Activated CD4-positive, alpha-beta T cell treated with anti-CD3 and anti-CD28 coated beads for 24 hours (primary cell): ENCODE results near the gene TMEM269.

Experiments used
- DNase-seq, 2 donors: peaks; one replicate each; pipeline ENCODE4 v3.0.0-alpha.2; 2020; ENCODE audit warnings: low read depth in 2 of 2

The TMEM269 gene

DNA sequence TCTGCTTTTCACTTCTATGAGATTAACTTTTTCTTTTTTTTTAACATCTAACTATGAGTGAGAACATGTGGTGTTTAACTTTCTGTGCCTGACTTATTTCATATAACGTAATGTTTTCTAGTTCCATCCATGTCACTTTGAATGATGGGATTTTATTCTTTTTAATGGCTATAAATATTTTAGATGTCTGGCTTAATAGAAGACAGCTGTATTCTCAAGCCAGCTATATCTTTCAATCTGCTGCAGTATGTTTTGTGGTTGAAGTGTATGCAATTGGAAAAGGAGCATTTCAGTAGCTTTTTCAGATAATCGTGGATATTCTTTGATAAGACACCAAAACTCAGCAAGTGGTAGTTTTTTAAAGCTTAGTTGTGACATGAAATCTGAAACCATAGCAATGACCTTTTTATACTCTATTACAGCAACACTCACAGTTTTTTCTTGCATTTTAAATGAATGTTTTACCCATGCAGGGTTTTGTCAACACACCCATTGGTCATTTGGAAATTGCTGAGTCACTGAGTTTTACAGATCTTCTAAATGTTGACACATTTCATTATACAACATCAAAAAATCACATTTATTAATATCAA, 38.1 kb downstream of the TMEM269 start:
- no peak for DNase-seq

DNA sequence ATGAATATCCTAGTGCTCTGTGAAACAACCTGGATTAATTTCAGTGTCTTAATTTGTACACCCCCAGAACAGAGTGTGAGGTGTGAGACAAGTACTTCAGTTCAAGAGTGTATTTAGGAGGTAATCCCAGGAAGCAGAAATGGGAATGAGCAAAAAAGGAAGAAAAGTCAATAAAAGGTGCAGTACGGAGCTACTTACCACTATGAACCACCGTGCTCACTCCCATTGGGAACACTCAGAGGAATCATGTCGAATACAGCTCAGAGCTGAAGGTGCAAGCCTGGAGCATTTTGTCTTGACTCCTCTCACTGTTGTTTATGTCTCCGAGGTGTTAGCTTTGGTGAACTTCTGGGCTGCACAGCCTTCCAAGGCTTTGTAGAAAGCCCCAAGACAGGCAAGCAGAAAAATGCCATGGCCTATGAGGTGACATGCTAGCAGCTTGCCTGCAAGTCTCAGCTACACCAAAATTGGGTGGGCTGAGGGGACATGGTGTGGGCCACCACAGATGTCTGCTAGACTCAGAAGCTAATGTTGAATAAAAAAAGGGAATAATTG, 39.8 kb downstream of the TMEM269 start:
- DNase-seq = no peak

DNA sequence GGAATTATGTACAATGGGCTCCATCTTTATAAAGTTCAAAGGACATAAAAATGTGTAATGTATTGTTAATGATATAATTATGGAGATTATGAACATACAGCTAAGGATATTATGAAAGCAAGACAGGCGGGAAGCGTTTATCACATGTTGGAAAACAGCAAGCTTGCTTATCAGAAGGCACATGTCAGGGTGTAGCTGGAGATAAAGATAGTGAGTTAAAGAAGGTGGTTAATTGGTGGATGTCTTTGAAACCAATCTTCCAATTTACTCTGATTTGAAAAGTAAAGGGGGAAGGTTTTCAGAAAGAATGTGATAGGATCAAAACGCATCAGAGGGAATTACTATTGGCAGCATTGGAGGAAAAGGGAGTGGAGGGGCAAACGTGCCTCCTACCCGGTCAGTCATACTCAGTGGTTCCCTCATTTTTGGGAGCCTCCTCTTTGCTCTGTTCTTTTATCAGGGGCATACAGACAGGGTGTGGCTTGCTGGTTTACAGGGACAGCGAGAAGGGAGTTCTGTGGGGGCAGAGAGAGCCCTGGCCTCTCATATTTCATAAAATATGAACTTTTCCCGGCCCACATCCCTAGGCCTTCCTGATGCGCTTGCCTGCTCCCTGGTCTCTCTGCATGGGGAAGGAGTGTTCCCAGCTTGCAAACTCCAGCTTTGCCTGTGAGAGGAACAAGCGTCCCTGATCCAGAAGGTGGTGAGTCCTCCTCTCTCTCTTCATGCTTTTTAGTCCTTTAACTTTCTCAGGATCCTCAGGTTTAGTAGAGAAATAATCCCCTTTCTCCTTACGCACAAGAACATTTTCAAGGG, 40.5 kb downstream of the TMEM269 start:
- DNase-seq = no peak

DNA sequence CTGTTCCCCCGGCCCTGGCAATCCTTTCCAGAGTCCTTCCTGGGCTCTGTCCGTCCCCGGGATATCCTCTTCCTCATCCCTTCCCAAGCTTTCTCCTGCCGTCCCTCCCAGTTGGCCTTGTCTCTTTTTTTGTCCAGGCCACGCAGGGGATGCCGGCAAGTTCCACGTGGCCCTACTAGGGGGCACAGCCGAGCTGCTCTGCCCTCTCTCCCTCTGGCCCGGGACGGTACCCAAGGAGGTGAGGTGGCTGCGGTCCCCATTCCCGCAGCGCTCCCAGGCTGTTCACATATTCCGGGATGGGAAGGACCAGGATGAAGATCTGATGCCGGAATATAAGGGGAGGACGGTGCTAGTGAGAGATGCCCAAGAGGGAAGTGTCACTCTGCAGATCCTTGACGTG, 45.8 kb downstream of the TMEM269 start:
- DNase-seq = no peak

DNA sequence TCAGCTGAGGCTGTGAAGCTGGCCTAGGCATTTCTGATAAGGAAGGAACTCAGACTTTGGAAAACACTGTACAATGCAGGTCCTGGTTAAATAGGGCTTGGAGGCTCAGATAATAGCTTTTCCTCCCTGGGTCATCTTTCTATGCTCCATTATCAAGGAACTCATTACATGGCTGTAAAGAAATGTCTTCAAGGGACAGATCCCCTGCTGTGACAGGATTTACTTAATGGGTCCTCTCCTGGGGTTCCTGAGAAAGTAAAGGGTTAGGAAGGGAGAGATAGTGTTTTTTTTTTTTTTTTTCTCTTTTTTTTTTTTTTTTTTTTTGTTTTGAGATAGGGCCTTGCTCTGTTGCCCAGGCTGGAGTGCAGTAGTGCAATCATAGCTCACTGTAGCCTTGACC, 46.5 kb downstream of the TMEM269 start:
- no peak for DNase-seq

DNA sequence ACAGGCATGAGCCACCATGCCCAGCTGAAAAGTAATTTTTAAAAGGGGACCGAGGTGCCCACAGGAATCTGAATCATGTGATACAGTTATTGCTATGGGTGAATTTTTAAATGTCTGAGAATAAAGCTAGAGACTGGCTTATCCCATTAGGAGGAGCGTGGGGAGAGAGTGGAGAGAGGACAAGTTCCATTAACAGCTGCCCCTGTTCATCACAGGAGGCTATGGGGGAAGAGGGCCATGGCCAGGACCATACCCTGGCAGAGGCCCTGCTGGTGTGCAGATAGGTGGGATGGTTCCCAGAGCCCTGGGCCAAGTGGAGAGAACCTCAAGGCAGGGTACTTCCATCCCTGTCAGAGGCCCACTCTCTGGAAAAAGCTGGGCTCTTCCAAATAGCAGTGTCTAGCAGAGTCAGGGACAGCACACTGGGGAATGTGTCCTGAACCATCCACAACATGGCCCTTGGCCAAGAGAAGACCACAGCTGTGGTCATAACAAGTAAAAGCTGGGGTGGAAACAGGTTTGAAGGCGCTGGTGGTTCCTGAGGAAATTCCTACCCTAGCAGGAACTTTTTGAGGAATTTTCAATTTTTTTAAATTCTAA, 48.0 kb downstream of the TMEM269 start:
- DNase-seq = no peak

DNA sequence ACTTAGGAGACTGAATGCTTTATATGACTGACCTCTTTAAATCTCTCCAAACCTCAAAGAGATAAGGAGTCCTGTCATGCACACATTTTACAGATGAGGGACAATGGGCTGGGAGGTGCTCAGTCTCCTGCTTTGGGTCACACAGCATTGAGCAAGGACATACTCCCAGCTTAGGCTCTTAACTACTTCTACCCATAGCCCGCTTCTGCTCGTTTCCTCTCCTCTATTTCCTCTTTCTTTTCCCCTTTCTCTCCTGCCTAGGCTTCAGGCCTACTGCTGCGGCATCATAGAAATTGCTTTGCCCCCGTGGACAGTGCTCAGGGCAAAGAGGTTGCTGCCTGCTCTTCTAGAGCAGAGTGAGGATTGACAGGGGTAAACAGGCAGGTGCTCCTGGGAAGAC, 49.2 kb downstream of the TMEM269 start:
- no peak for DNase-seq

DNA sequence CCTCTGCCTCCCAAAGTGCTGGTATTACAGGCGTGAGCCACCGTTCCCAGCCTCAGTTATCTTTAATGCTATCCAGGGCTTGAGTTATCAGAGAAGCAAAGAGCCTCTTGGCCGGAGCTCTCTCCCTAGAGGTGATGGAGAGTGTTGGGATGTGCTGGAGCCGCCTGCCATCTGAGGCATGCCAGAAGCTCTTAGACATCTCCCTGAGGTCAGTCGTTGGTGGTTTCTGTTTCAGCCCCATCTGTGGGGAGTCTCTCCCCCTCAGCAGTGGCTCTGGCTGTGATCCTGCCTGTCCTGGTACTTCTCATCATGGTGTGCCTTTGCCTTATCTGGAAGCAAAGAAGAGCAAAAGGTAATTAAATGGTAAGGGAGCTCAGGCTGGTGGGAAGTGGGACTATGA, 50.0 kb downstream of the TMEM269 start:
- DNase-seq = no peak

DNA sequence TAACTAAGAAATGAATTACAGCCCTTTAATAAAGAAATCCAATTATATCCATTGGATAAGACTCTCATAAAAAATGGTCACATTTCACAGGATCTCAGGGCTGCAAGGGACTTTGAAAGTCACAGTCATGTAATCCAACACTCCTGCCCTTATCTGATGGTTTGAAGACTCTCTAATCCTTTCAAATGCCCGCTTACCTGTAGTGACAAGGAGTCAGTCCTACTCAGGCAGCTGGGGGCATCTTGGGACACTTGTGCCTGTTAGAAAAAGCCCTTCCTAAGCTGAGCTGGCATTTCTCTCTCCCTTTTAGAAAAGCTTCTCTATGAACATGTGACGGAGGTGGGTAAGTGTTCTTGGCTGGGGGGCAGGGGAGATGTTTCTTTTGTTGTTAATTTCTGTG, 50.6 kb downstream of the TMEM269 start:
- DNase-seq = no peak

DNA sequence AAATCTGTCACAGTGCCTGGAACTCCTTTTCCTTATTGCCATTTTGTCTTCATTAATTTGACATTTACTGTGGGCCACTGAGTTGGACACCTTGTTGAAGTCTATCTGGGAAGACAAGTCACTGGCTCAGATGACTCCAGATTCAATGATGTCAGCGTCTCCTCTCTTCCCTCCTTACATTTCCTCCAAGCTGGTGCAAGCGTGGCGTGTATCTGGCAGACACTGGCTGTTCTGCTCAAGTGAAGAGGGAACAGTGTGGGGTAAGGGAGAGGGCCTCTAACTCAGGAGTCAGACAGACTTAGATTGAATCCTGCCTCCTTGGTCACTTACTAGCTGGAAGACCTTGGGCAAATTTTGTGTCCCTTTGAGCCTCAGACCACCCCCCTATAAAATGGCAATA, 52.9 kb downstream of the TMEM269 start:
- no peak for DNase-seq

DNA sequence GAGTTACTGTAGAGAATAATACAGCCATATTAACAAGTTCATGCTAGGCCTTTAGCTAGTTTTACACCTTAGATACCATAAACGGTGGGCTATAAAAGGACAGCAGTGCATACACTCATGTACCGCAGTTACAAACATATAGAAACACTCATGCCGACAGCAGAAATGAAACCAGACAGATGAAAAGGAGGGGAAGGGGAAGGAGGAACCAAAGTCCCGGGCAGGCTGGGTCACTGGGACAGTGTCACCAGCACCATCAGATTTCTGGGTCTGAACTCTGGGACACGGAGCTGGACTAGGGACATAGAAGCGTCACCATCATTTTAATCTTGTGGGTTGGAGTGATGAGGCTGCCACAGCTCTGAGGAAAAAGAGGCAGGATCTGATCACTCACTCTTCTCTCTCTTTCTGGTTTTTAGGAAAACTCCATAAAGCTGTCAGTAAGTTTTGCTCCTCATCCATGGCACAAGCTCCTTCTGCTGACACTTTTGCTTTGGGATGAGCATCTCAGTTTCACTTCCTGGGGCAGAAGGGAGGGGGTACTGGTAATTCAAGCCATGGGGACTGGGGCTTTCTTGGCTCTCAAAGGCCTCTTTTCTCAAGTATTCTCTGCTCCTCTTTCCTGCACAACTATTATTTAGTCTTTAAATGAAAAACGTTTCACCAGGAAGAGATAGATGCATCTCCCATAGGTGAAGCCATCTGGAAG, 53.8 kb downstream of the TMEM269 start:
- DNase-seq = no peak

DNA sequence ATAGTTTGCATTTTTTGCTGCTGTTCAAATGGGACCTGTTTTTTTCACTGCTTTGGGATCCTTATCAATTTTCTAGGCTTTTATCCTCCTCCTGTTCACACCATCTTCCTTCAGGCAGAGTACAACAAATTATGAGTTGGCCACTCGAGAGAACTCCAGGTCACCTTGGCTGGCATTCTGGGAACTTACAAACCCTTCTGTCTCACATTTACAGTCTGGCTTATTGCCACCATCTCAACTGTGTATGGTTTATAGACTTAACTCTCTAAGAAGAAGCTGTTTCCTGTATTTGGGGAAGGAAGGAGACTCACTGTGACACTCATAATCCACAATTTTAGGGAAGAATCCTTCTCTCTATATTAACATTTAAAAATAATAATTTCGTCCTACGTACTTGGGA, 56.2 kb downstream of the TMEM269 start:
- DNase-seq = no peak

DNA sequence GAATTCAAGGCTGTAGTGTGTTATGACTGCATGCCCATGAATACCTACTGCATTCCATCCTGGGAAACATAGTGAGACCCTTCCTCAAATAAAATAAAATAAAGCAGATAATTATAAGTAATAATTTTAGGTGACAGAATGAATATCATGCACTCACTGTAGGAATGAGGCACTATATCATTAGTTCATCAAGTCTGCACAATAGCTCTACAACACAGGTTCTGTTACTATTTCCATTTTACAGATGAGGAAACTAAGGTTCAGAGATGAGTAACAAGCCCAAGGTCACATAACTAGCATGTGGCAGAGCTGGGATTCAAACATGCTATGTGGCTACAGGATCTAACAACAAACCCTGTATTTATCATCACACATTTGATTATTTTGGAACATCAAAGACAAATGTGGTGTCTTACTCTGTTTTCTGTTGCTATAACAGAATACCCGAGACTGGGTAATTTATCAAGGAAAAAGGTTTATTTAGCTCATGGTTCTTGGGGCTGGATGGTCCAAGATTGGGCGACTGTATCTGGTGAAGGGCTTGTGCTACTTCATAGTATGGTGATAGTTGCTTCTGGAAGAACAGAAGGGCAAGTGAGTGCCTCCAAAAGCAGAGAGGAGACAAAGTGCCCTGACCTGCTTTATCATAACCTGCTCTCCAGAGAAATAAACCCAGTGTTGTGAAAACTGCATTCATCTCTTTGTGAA, 56.8 kb downstream of the TMEM269 start:
- no peak for DNase-seq

DNA sequence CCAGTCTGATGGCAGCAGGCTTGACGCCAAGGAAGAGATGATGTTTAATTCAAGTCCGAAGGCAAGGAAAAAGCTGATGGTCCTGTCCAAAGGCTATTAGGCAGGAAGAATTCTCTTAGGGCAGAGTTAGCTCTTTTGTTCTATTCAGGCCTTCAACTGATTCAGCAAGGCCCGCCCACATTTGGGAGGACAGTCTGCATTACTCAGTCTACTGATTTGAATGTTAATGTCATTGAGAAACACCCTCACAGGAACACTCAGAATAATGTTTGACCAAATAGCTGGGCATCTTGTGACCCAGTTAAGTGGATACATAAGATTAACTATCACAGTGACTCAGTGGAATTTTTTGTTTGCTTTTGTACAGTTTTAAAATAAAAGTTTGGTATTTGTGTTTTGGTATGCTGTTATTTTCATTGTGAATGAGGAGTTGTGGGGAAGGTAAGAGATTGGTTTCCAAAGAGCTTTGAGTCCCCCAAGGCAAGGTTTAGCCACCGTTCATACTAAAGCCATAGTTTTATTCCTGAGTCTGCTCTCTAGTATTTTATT, 59.9 kb downstream of the TMEM269 start:
- no peak for DNase-seq

DNA sequence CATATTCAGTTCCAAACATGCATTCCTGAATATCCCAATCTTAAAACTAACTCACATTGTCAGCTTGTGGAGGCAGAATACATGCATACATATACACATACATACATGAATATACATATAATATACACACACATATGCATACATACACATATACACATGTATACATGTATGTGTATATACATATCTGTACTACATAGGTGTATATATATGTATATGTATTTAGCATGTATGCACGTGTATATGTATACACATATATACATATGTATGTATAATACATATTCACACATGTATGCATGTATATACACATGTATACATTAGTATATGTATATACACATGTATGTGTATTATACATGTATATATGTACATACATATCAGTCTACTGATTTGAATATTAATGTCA, 60.4 kb downstream of the TMEM269 start:
- DNase-seq = no peak

DNA sequence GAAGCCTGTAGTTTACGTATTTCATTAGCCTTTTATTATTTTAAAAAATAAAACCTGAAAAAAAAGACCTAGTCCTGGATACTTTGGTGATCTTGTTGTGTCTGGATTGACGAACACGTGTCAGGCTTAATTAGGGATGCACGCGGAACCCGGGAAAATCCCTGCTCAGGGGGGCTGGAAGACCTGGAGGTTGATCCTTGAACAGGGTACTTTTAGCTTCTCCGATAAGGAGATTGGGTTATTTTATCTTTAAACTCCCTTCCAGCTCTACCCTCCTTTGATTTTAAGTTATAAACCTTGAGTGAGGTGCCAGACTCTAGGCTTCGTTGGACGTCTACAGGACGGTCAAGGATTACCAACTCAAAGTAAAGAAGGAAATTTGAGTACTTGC, 61.1 kb downstream of the TMEM269 start:
- DNase-seq = no peak

DNA sequence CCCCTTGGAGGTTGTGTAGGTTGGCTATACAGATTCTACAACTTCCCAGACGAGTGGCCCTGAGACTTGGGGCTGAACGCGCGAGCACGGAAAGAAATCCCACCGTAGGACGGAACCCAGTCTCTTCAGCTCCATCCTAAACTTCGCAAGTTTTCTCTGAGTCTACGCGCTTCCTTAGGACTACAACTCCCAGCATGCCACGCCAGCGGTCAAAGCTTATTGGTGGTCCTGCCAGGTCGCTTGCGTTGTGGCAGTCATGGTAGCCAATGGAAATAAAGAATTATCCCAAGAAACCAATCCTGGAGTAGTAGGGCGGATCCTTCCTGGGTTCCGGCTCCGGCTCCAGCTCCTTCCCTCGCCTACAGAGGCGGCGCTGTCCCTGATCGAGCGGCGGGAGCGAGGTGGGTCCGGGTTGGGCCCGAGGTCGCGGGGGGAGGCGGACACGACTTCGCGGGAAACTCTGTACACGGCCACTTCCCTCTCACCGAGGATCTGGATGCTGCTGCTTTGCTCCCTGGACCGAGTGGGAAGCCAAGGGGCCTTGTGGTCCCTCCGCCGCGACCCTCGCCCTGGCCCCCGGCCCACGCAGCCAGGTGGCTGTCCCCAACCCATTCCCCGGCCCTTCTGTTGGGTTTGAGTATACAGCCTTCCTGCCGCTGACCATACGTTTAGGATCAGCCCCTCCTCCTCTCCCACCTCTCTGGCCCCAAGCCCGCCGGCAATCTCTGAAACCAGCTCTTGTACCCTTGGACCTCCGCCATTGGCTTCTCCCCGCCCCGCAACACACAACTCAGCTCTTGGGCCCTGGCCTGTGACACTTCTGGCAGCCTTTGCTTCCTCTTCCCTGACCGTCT, 61.7 kb downstream of the TMEM269 start, which contains the start of gene ZNF691:
Gene ZNF691, plus strand, starts transcription at position 357 of the 854 bp plus-strand sequence. CDS start 3,046 bp downstream, outside the sequence.
- DNase-seq = peak; percentile 74 to 77

DNA sequence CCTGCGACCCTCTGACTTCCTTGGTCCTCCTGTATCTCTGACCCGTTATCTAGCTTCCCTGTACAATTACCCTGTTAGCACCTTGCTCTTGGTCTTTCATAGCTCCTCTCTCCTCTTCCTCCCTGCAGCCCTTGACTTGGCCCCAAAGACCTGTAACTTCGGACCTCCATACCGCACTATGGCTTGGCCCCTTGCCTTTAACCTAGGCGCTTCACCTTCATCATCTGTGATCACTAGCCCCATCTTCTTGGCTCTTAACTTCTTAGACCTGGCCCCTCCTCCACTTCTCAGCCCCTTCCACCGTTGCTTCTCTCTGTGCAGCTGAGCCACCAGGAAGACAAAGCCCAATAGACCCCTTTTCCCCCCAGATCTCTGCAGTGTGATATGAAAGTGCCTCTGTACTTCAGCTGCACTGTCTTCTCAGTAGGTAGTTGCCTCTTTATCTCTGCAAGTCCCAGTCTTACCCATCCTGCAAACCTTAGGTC, 62.4 kb downstream of the TMEM269 start:
- no peak for DNase-seq

DNA sequence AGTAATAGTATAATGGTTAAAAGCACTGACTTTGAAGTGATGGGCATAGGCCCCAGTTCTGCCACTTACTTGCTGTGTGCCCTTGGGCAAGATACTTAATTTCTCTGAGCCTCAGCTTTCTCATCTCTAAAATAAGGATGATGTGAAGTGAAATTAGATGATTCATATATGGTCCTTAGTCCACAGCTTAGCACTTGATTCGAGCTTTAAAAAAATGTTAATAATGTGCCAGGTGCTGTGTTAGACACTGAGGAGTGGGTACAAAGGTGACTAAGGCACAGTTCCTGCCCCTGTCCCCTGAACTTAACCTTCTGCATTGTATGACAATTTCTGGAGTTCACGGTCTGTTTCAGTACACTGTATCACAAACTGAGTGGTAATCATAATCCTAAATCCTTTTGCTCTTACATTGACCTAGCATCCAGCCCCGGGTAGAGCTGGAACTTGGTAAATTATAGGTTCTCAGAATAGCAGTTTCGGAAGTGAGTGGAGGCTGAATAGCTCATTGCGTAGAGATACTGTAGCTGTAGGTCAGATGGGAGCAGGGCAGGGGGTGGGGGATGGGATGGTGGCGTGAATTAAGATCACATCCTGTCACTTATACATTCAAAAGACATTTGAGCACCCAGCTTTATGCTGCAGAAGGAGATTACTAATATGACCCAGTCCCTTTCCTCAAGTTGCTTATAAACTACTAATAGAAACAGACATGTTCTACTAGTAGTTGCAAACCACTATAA, 63.1 kb downstream of the TMEM269 start:
- DNase-seq = no peak
